Hindlimb muscle (tissue), 1 donor: ENCODE data around the gene HIVEP3. TPM values are rescaled to one million over a fixed set of nuclear protein-coding genes. Genes with fewer than 3 reads are reported as not detected.
"Not testable (repeated sequence)": the region's sequence is repeated elsewhere in the genome, so short reads cannot be mapped to it uniquely, and the experiment has no call there.

Experiments used
- DNase-seq: peaks from one replicate; pipeline ENCODE4 v3.0.0-alpha.2; 2013
- polyA plus RNA-seq: library from polyadenylated mRNA; unstranded; fragments of 120-200 nt; gene quantifications from one replicate; pipeline ENCODE4 v1.2.1, GENCODE V29; 2013; ENCODE audit not compliant: insufficient read length

HIVEP3 gene
- 3.1 TPM for polyA plus RNA-seq

- peak; percentile 17 for DNase-seq
Measured at GRCh38 chr1:41918450-41919043, at the start of gene HIVEP3. HIVEP3 (minus strand) TSS chr1:41918922.

- DNase-seq: no peak
Measured at GRCh38 chr1:41964400-41964799, 45.7 kb upstream of the HIVEP3 start.

- no peak for DNase-seq
Measured at GRCh38 chr1:41963636-41964035, 44.9 kb upstream of the HIVEP3 start.

GRCh38 chr1:41958015-41958673 is 39.4 kb upstream of the HIVEP3 start:
- DNase-seq: no peak

GRCh38 chr1:41957568-41957967 is 38.8 kb upstream of the HIVEP3 start:
- no peak for DNase-seq

GRCh38 chr1:41955461-41956159 is 36.9 kb upstream of the HIVEP3 start:
- DNase-seq: no peak

GRCh38 chr1:41954533-41954944 is 35.8 kb upstream of the HIVEP3 start:
- DNase-seq: no peak

GRCh38 chr1:41953291-41953690 is 34.6 kb upstream of the HIVEP3 start:
- DNase-seq: no peak

GRCh38 chr1:41952208-41952607 is 33.5 kb upstream of the HIVEP3 start:
- DNase-seq: no peak

- not testable (repeated sequence) for DNase-seq
Measured at GRCh38 chr1:41951492-41951891, 32.8 kb upstream of the HIVEP3 start.

- no peak for DNase-seq
Measured at GRCh38 chr1:41950820-41951219, 32.1 kb upstream of the HIVEP3 start.

GRCh38 chr1:41945946-41946345 is 27.2 kb upstream of the HIVEP3 start:
- DNase-seq: not testable (repeated sequence)

- DNase-seq: no peak
Measured at GRCh38 chr1:41943717-41944116, 25.0 kb upstream of the HIVEP3 start.

GRCh38 chr1:41942278-41942677 is 23.6 kb upstream of the HIVEP3 start:
- DNase-seq: no peak

GRCh38 chr1:41941381-41941780 is 22.7 kb upstream of the HIVEP3 start:
- no peak for DNase-seq

- no peak for DNase-seq
Measured at GRCh38 chr1:41939194-41939593, 20.5 kb upstream of the HIVEP3 start.

- DNase-seq: no peak
Measured at GRCh38 chr1:41936107-41936506, 17.4 kb upstream of the HIVEP3 start.

GRCh38 chr1:41935226-41935625 is 16.5 kb upstream of the HIVEP3 start:
- no peak for DNase-seq

GRCh38 chr1:41933106-41933505 is 14.4 kb upstream of the HIVEP3 start:
- no peak for DNase-seq

GRCh38 chr1:41931578-41931977 is 12.9 kb upstream of the HIVEP3 start:
- no peak for DNase-seq

- no peak for DNase-seq
Measured at GRCh38 chr1:41927118-41927517, 8.4 kb upstream of the HIVEP3 start.

GRCh38 chr1:41925712-41926111 is 7.0 kb upstream of the HIVEP3 start:
- no peak for DNase-seq

- DNase-seq: no peak
Measured at GRCh38 chr1:41924911-41925310, 6.2 kb upstream of the HIVEP3 start.

GRCh38 chr1:41921271-41921670 is 2.5 kb upstream of the HIVEP3 start:
- not testable (repeated sequence) for DNase-seq
